ENCODE results near the gene ARHGAP26.
"Not testable (repeated sequence)": the region's sequence is repeated elsewhere in the genome, so short reads cannot be mapped to it uniquely, and the experiment has no call there.

The ARHGAP26 gene

DNA sequence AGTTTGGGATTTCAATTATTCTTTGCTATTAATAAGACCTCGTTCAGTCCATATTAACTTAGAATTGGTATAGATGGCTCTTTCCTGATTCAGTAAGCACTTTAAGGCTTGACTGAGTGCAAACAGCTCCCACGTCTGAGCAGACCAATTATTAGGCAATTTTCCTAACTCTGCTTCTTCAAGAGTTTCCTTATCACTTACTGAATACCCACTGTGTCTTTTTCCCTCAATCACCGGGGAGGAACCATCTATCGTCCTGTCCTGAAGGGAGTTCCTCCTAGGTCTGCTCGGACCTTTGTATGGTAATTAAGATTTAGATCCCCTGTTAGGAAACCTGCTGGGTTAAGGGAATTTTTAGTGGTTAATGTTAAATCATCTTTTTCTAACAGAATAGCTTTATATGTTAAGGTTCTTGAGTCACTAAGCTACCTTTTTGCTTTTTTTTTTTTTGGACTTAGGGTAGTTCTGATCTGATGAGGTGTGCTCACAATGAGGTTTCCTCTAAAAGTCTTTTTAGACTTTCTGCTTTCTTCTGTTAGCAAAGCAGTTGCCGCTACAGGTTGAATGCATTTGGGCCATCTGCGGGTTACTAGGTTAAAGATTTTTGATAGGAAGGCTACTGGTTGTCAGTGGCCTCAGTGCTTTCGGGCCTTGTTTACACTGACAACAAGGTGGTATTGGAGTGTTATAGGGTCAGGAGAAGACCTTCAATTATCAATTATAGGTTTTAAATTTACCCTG lies 322.7 kb downstream of the ARHGAP26 start:
- not testable (repeated sequence) for DNase-seq (ENCODE audit: low spot score)

- DNase-seq (ENCODE audit: low spot score): no peak
Measured at GRCh38 chr5:143093452-143094086, 323.4 kb downstream of the ARHGAP26 start.

- DNase-seq (ENCODE audit: low spot score): no peak
Measured at GRCh38 chr5:143094087-143094521, 323.9 kb downstream of the ARHGAP26 start.

DNA sequence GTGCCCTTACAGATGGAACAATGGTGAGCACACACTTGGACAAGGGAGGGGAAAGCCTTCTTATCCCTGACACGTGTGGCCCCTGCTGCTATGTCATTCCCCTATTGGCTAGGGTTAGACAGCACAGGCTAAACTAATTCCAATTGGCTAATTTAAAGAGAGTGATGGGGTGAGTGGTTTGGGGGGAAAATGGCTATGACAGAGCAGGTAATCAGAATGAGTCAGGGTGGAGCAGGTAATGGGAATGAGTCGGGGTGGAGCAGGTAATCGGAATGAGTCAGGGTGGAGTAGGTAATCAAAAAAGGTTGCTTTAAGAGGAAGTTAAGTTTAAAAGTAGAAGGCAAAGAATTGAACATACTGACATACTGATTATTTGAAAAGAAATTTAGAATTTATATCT lies 324.4 kb downstream of the ARHGAP26 start:
- not testable (repeated sequence) for DNase-seq (ENCODE audit: low spot score)

DNA sequence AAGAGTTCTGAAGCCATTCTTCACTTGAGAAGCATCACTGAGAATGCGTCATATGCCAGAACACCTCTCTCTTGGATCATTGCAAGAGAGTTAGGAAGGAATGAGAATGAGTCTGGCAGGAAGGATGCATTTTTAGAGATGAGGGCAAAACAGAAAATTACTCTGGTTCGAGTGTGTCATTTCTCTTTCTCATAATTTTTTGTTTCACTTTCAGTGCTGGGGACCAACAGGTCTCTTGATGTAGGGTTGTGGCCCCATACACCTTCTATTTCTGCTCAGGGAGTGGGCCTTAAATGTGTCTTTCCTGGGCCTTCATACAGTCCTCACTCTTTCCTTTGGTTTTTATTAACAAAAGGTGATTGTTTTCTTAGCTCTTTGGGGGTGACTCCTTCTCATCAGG lies 330.9 kb downstream of the ARHGAP26 start:
- DNase-seq (ENCODE audit: low spot score): no peak

DNA sequence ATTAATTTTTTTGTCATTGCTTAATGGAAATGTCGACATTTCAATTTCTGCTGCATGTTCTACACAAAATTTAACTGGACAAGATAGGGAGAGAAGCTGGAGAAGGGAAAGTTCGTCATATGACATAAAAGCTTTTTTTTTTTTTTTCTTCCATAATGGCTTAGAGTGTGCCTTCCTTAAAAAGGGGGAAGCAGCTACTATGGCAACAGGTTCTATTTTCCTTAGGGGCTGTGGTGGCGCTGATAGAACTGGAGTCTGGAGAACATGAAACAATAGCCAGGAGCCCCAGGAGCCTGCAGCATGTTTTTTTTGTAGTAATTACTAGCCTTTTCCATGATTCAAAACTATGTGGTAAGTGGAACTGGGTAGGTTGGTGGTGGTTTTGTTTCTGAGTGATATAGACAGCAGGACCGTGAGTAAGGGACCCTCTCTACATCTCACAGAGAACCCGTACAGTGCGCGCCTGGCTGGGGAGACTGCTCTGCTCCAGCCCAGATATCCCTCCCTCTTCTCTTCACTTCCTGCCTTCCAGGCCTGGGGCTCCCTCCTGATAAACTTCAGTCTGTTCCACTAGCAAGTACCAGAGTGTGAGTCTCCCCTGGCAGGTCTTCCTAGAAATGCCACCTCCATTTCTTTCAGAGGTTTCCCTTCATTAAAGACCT lies 331.7 kb downstream of the ARHGAP26 start:
- DNase-seq (ENCODE audit: low spot score): no peak

- DNase-seq (ENCODE audit: low spot score): peak; percentile 21
Measured at GRCh38 chr5:143102411-143102810, 332.2 kb downstream of the ARHGAP26 start.

DNA sequence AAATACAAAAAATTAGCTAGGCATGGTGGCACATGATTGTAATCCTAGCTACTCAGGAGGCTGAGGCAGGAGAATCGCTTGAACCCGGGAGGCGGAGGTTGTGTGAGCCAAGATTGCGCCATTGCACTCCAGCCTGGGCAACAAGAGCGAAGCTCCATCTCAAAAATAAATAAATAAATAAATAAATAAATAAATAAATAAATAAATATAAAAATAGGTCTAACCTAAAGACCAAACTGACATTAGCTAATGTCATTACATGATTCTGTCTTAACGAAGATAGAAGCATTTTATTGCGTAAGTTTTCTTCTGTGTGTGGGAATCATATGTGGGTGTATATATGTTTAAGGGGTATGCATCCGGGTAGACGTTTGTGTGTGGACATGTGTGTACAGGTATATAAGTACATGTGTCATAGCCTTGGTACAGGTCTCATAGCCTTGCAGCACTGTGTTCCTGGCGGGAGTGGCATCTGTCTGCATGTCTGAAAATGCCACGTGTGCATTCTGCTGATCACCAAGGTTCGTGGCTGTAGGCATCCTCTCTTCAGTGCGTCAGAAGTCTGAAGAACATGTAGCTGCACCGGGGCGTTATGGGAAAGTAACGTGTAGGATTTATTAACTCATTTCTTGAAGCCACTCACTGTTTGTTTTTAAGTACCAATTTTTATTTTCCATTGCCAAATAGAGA lies 335.2 kb downstream of the ARHGAP26 start:
- DNase-seq (ENCODE audit: low spot score): no peak

DNA sequence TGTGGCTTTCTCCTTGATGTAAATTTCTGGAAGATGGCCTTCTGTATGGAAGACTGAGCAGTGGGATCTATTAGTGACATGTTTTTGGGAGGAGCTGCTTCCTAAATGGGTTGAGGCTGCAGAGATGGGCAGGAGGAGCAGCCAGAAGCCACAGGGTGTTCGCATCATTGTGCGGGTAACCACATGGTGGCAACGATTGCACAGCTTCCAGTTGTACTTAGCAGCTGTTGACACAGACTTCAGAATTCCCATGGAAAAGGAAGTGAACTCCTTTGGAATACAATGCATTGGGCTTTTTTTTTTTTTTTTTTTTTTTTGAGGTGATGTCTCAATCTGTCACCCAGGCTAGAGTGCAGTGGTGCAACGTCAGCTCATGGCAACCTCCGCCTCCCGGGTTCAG lies 336.0 kb downstream of the ARHGAP26 start:
- peak; percentile 79 for DNase-seq (ENCODE audit: low spot score)

DNA sequence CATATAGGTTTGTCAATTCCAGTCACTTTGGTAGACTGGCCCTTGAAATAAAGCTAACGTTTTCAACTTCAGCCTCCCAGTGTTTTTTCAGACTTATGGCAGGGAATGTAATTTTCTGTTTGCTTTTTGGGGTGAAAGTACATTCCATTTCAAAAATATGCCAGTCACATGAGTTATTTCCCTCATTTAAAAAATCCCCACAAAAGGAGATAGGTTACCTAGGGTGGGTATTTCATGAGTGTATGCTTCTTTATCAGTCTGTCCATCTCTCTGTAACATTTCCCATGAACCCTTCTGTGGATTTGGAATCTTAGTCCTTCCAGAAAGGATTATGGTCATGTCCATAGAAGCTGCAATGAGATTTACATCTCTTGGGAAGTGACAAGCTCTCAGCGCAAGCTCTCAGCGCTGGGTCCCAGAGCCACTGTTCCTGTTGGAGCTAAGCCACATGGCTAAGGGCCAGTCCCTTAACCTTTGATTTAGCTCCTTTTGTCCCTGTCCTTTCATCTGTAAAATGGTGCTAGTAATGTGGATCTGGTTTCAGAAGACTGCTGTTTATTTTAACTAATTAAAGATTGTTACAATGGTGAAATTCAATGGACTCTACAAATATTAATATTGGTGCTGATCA lies 338.4 kb downstream of the ARHGAP26 start:
- DNase-seq (ENCODE audit: low spot score): no peak

DNA sequence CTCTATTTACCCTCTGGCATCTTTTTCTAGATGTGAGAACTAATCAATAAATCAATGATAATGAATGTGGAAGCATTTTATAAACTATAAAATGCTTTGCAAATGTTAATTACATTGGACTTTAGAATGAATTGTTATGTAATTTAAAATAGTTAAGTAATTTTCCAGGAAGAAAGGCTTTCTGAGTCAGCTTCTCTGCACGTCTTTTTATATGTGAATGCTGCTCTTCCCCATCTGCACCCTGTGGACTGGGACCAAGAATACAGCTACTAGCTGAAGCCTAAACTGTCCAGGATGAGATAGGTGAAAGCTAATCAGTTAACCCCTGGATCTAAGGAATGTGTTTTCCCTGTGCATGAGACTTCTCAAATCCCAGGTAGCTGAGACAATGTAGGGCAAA lies 340.4 kb downstream of the ARHGAP26 start:
- peak; percentile 30 for DNase-seq (ENCODE audit: low spot score)

- no peak for DNase-seq (ENCODE audit: low spot score)
Measured at GRCh38 chr5:143111799-143112198, 341.6 kb downstream of the ARHGAP26 start.

- no peak for DNase-seq (ENCODE audit: low spot score)
Measured at GRCh38 chr5:143113461-143113860, 343.3 kb downstream of the ARHGAP26 start.

DNA sequence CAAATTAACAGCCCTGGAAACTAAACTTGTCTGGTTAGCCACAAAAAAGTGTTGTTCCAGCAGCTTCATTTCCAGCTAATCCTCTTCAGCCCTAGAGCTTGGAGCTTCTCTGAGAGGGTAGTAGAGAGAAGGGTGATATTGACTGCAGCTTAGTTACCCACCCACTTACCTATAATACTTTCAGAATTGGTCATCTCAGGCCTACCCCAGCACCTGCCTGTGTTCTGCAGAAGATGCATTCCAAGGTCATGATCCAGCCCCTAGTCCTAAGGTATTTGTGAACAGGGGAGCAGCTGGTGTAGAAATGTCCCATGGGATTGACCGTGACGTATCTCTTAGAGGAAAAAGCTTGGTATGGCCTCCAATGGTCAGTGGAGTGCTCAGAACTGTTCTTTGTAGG lies 344.3 kb downstream of the ARHGAP26 start:
- DNase-seq (ENCODE audit: low spot score): no peak

DNA sequence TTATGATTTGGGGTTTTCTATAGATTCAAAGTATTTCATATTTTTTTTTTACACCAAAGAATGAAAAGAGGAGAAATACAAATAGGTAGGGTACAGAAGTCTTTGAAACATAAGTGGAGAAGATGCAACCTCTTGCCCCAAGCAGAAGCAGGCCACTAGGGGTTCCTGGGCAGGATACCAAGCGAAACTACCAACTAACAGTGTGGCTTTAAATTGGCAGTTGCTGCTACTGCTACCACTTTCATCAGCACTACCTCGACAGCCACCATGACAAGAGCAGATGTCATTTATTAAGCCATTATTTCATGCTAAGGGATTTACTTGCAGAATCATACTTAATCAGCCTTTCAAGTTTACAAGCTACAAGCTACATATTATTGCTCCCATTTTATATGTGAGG lies 345.2 kb downstream of the ARHGAP26 start:
- no peak for DNase-seq (ENCODE audit: low spot score)

GRCh38 chr5:143116814-143117213 lies 346.6 kb downstream of the ARHGAP26 start:
- DNase-seq (ENCODE audit: low spot score): no peak

DNA sequence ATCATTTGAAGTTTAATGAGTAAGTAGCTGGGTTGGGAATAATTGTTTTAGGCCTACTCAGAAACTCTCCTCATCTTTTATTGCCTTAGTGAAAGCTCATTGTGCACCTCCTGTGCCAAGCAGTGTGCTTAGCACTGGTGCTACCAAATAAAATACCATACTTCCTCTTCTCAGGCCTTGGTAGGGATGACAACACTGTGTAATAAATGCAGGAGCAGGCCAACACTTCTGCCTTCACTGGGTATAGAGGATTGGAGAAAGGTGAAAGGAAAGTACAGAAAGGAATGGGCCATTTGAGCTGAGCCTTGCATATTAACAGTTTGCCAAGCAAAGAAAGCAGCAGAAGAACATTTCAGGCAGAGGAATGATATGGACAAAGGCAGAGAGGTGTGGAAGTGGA lies 347.6 kb downstream of the ARHGAP26 start:
- no peak for DNase-seq (ENCODE audit: low spot score)

DNA sequence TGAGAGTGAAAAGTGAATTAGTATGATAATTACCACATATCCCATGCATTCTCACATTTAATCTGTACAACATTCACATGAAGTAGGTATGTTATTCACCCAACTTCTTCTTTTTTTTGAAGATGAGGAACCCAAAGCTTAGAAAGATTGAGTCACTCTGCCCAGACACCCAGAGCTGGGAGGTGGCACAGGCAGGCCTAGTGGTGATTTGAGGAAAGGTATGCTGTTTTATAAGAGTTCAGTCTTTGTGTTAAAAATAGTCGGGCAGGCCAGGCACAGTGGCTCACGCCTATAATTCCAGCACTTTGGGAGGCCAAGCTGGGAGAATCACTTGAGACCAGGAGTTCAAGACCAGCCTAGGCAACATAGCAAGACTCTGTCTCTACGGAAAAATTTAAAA lies 348.0 kb downstream of the ARHGAP26 start:
- DNase-seq (ENCODE audit: low spot score): no peak

GRCh38 chr5:143118818-143119217 lies 348.6 kb downstream of the ARHGAP26 start:
- DNase-seq (ENCODE audit: low spot score): not testable (repeated sequence)

GRCh38 chr5:143119291-143119769 lies 349.2 kb downstream of the ARHGAP26 start:
- peak; percentile 13 for DNase-seq (ENCODE audit: low spot score)

DNA sequence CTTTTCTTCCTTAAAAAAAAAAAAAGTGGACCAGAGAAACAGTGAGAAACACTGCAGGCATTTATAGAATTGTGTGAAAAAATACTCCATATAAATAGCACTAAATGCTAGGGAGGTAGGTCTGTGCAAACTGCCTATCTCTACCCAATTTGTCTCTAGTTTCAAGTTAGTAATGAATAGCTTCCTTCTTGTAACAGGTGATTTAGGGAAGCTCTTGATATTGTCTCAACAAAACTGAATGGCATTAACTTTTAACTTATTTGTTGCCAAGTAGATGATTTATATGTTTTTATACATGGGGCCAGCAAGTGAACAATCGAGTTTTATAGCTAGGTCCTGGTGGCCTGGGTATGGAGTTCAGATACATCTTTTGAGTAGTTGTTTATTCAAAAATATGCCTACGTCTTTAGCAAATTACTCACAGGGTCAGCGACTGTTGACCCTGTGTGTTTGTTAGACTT lies 349.7 kb downstream of the ARHGAP26 start:
- no peak for DNase-seq (ENCODE audit: low spot score)
